Neural crest cell (in vitro differentiated cells): ENCODE measurements around the gene AZIN2. TPM values are rescaled to one million over a fixed set of nuclear protein-coding genes. Genes with fewer than 3 reads are reported as not detected.

Experiments
- DNase-seq: peaks from one replicate; pipeline ENCODE4 v3.0.0; 2021; ENCODE audit warnings: low read depth, mixed read lengths, low spot score
- H3K27ac Mint-ChIP-seq: one replicate; pipeline ENCODE4 v1.8.0; 2021; ENCODE audit warnings: mild to moderate bottlenecking, mixed read lengths; ENCODE audit not compliant: unreplicated experiment
- H3K27me3 Mint-ChIP-seq: 2 replicates; pipeline ENCODE4 v1.8.0; 2021; ENCODE audit warnings: low read depth, mild to moderate bottlenecking, mixed read lengths
- H3K36me3 Mint-ChIP-seq: 2 replicates; pipeline ENCODE4 v1.8.0; 2021; ENCODE audit warnings: low read depth, mild to moderate bottlenecking, mixed read lengths
- H3K4me1 Mint-ChIP-seq: 2 replicates; pipeline ENCODE4 v1.8.0; 2021; ENCODE audit warnings: mixed read lengths
- H3K4me3 Mint-ChIP-seq: one replicate; pipeline ENCODE4 v1.8.0; 2021; ENCODE audit warnings: mild to moderate bottlenecking, mixed read lengths
- H3K9me3 Mint-ChIP-seq: 2 replicates; pipeline ENCODE4 v1.8.0; 2021; ENCODE audit warnings: mixed read lengths
- total RNA-seq: library from RNA; stranded (reverse); gene quantifications from 2 replicates; pipeline ENCODE4 v1.2.1, GENCODE V29; 2021
- TF ChIP-seq, protein P1 (sequence below): fragments of 200-600 bp; sonication (generic); conservative IDR thresholded peaks from 2 replicates; pipeline ENCODE4 v1.5.0; 2021; ENCODE audit warnings: antibody characterized with exemption, mild to moderate bottlenecking

AZIN2 gene
- total RNA-seq, 1 donor from 2014 or later: 8.1 TPM

DNA sequence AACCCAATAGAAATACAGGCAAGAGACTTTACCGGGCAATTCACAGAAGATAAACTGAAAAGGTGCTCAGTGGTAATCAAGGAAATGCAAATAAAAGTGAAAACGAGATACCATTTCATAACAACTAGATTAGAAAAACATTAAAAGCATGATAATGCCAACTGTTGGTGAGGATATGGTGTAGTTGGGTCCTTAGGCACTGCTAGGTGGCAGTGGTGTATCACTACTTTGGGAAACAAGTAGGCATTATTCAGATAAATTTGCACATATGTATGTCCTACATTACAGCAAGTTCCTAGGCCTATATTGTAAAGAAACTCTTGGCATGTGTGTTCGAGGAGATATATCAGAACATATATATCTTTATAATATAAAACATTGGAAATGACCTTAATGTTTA is 31.0 kb downstream of the AZIN2 start:
- Mint-ChIP-seq H3K4me3 (no peak overlapping the region), H3K9me3 (peaks cover 18% of the 10 kb centered on the region), H3K27me3 (no peaks in the 10 kb centered on the region), H3K4me1 (no peaks in the 10 kb centered on the region), H3K27ac (no peak overlapping the region), H3K36me3 (peaks cover 22% of the 10 kb centered on the region)
- TF ChIP-seq, protein P1, sequence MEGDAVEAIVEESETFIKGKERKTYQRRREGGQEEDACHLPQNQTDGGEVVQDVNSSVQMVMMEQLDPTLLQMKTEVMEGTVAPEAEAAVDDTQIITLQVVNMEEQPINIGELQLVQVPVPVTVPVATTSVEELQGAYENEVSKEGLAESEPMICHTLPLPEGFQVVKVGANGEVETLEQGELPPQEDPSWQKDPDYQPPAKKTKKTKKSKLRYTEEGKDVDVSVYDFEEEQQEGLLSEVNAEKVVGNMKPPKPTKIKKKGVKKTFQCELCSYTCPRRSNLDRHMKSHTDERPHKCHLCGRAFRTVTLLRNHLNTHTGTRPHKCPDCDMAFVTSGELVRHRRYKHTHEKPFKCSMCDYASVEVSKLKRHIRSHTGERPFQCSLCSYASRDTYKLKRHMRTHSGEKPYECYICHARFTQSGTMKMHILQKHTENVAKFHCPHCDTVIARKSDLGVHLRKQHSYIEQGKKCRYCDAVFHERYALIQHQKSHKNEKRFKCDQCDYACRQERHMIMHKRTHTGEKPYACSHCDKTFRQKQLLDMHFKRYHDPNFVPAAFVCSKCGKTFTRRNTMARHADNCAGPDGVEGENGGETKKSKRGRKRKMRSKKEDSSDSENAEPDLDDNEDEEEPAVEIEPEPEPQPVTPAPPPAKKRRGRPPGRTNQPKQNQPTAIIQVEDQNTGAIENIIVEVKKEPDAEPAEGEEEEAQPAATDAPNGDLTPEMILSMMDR: peak; percentile 48
- no peak for DNase-seq

DNA sequence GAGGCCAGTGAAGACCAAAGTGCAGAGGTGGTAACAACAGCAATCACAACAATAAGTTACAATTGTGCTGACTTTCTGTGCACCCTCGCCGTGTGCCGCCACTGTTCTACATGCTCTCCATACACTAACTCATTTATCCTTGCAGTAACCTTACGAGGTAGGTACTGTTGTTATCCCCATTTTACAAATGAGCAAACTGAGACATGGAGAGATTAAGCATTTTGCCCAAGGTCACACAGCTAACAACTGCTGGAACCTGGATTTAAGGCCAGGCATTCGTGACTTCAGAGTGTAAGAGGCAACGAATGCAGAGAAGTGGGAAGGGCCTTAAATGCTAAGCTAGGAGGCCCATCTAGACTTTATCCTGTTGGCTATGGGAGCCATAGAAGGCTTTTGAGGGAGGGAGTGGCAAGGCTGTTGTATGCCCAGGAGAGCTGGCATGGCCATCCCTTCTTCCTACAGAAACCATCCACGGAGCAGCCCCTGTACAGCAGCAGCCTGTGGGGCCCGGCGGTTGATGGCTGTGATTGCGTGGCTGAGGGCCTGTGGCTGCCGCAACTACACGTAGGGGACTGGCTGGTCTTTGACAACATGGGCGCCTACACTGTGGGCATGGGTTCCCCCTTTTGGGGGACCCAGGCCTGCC is 36.6 kb downstream of the AZIN2 start:
- H3K4me3 Mint-ChIP-seq: no peak overlapping the region
- H3K9me3 Mint-ChIP-seq: no peaks in the 10 kb centered on the region
- no peaks in the 10 kb centered on the region for H3K27me3 Mint-ChIP-seq
- no peaks in the 10 kb centered on the region for H3K36me3 Mint-ChIP-seq
- TF ChIP-seq, protein P1: no peak
- H3K27ac Mint-ChIP-seq: no peak overlapping the region
- DNase-seq: no peak
- H3K4me1 Mint-ChIP-seq: peaks cover 9% of the 10 kb centered on the region

DNA sequence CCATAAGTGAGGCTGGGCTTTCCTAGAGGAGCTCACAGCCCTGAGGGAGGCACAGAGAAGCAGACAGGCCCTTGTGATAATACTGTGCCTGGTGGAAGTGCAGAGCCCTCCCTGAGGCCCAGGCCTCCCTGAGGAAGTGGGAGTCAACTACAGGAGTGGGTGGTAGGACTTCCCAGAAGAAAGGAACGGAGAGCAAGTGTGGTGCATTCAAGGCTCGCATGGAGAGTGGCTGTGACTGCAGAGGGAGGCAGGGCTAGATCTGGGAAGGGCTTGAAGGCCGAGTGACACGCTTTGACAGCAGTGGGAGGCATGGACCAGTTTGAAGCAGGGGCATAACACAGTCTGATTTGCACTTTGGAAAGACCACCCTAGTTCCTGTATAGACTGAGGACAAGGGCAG is 37.3 kb downstream of the AZIN2 start:
- H3K27me3 Mint-ChIP-seq: no peaks in the 10 kb centered on the region
- TF ChIP-seq, protein P1: no peak
- peak overlapping the region; percentile 37 for H3K27ac Mint-ChIP-seq

DNA sequence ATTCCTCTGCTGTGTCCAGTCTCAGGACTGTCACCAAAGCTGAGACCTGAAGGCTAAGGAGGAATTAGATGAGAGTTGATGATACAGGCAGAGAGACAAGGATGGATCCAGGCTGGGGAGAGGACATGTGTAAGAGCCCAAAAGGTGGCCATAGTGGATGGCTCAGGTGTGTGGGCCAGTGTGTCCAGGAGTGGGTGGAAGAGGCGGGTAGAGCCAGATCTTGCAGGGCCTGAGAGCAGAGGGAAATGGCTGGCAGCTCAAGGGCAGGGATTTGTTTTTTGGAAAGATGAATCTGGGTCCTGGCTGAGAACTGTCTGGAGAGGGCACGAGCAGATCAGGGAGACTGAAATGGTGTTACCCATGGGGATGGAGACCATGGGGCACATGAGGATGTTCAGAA is 38.1 kb downstream of the AZIN2 start:
- no peaks in the 10 kb centered on the region for H3K27me3 Mint-ChIP-seq
- TF ChIP-seq, protein P1: no peak

More for the DNA sequence above, 37.3 kb downstream of the AZIN2 start:
- Mint-ChIP-seq H3K36me3 (no peaks in the 10 kb centered on the region), H3K4me3 (no peak overlapping the region), H3K9me3 (no peaks in the 10 kb centered on the region), H3K4me1 (peaks cover 9% of the 10 kb centered on the region)
- no peak for DNase-seq

DNA sequence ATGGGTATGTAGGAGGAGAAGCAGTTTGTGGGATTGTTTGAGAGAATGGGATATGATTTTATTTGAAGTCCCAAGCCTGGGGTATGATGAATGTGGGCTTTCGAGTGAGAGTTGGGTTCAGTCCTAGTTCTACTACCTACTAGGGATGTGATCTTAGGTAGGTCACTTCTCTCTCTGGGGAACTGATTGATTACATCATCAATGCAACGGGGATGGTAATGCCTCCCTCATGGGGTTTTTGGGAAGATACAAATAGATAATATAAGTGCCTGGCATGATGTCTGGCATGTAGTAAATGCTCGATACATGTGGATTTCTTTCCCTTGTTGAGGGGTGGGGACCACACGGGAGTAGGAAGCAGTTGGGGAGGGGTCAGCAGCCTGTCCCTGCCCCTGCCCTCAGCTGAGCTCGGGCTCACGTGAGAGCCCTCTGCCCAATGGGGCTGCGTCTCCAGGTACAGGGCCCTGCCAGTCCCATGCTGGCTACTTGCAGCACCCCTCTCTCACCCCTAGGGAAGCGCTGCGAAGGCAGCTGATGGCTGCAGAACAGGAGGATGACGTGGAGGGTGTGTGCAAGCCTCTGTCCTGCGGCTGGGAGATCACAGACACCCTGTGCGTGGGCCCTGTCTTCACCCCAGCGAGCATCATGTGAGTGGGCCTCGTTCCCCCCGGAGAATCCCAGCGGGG is 38.7 kb downstream of the AZIN2 start:
- no peaks in the 10 kb centered on the region for H3K9me3 Mint-ChIP-seq
- DNase-seq: no peak
- no peaks in the 10 kb centered on the region for H3K27me3 Mint-ChIP-seq
- H3K4me3 Mint-ChIP-seq: no peak overlapping the region
- TF ChIP-seq, protein P1: no peak
- H3K36me3 Mint-ChIP-seq: no peaks in the 10 kb centered on the region
- H3K4me1 Mint-ChIP-seq: peaks cover 9% of the 10 kb centered on the region
- H3K27ac Mint-ChIP-seq: peak overlapping the region; percentile 71

More for the DNA sequence above, 38.1 kb downstream of the AZIN2 start:
- H3K27ac Mint-ChIP-seq: peak overlapping the region; percentile 71
- DNase-seq: no peak
- no peak overlapping the region for H3K4me3 Mint-ChIP-seq
- H3K4me1 Mint-ChIP-seq: peaks cover 9% of the 10 kb centered on the region
- no peaks in the 10 kb centered on the region for H3K36me3 Mint-ChIP-seq
- H3K9me3 Mint-ChIP-seq: no peaks in the 10 kb centered on the region
